Neuronal stem cell (in vitro differentiated cells): ENCODE results near the gene SERHL2. TPM values are rescaled to one million over a fixed set of nuclear protein-coding genes. Genes with fewer than 3 reads are reported as not detected.
A peak's percentile ranks its signal among the peaks of the same experiment; 100 is the strongest.

Source experiments
- DNase-seq: peaks from one replicate; pipeline ENCODE4 v3.0.0-alpha.2; 2013; ENCODE audit warnings: low spot score
- H2AFZ ChIP-seq: one replicate; pipeline ENCODE4 v1.6.1; 2013; ENCODE audit warnings: mild to moderate bottlenecking, low read length, inconsistent platforms
- H2AK5ac ChIP-seq: 2 replicates; pipeline ENCODE4 v1.6.1; 2013; ENCODE audit warnings: low read depth, mild to moderate bottlenecking, inconsistent platforms, low read length, moderate library complexity, mixed read lengths
- H2BK120ac ChIP-seq: 2 replicates; pipeline ENCODE4 v1.6.1; 2013; ENCODE audit warnings: low read depth, mild to moderate bottlenecking, inconsistent platforms, low read length, moderate library complexity, mixed read lengths
- H2BK12ac ChIP-seq: one replicate; pipeline ENCODE4 v1.6.1; 2013; ENCODE audit warnings: low read length, inconsistent platforms
- H2BK15ac ChIP-seq: 2 replicates; pipeline ENCODE4 v1.6.1; 2013; ENCODE audit warnings: mild to moderate bottlenecking, low read length, inconsistent platforms, mixed read lengths
- H2BK5ac ChIP-seq: one replicate; pipeline ENCODE4 v1.6.1; 2013; ENCODE audit warnings: inconsistent platforms, mild to moderate bottlenecking, low read length, moderate library complexity
- H3K14ac ChIP-seq: one replicate; pipeline ENCODE4 v1.6.1; 2013; ENCODE audit warnings: low read length, inconsistent platforms
- H3K18ac ChIP-seq: 2 replicates; pipeline ENCODE4 v1.6.1; 2013; ENCODE audit warnings: low read length, inconsistent platforms
- H3K23ac ChIP-seq: 2 replicates; pipeline ENCODE4 v1.6.1; 2013; ENCODE audit warnings: low read depth, mild to moderate bottlenecking, mixed read lengths, low read length, inconsistent platforms; ENCODE audit not compliant: poor library complexity
- H3K27ac ChIP-seq: replicated peaks from 3 replicates; pipeline ENCODE4 v1.5.1; 2013; ENCODE audit warnings: low read length, inconsistent platforms
- H3K27me3 ChIP-seq, 3 experiments: 2 replicates each; pipeline ENCODE4 v1.6.1; 2013; ENCODE audit warnings: low read length in 3 of 3, mild to moderate bottlenecking in 2 of 3, inconsistent platforms in 1 of 3, low read depth in 1 of 3, mixed read lengths in 1 of 3, moderate library complexity in 1 of 3; ENCODE audit not compliant: control insufficient read depth in 3 of 3, insufficient read depth in 3 of 3
- H3K36me3 ChIP-seq, 2 donors: replicated peaks in 1 of 2; 2 replicates each; pipeline ENCODE4 v1.6.1; 2013; ENCODE audit warnings: low read length in 2 of 2; ENCODE audit not compliant: control insufficient read depth in 2 of 2, insufficient read depth in 2 of 2
- H3K4ac ChIP-seq: 2 replicates; pipeline ENCODE4 v1.6.1; 2013; ENCODE audit warnings: inconsistent platforms, mild to moderate bottlenecking, low read length, moderate library complexity
- H3K4me1 ChIP-seq, 2 donors: 1 replicate in 1 of 2; 2 replicates in 1 of 2; pipeline ENCODE4 v1.6.1; 2013; ENCODE audit warnings: low read length in 2 of 2, low read depth in 1 of 2; ENCODE audit not compliant: control insufficient read depth in 2 of 2, insufficient read depth in 1 of 2
- H3K4me2 ChIP-seq: one replicate; pipeline ENCODE4 v1.6.1; 2013; ENCODE audit warnings: mild to moderate bottlenecking, low read length, inconsistent platforms; ENCODE audit not compliant: insufficient read depth, poor library complexity, severe bottlenecking
- H3K4me3 ChIP-seq, 2 donors: 2 replicates each; pipeline ENCODE4 v1.5.1; 2013; ENCODE audit warnings: low read length in 2 of 2, mild to moderate bottlenecking in 2 of 2, inconsistent platforms in 1 of 2, moderate library complexity in 1 of 2
- H3K79me1 ChIP-seq: one replicate; pipeline ENCODE4 v1.6.1; 2013; ENCODE audit warnings: low read depth, mild to moderate bottlenecking, inconsistent platforms, low read length, moderate library complexity
- H3K9ac ChIP-seq: one replicate; pipeline ENCODE4 v1.6.1; 2013; ENCODE audit warnings: mild to moderate bottlenecking, low read depth, low read length, inconsistent platforms; ENCODE audit not compliant: poor library complexity
- H3K9me3 ChIP-seq, 2 donors: replicated peaks in 1 of 2; 2 replicates each; pipeline versions ENCODE3 to v1.6.1; 2013; ENCODE audit warnings: low read length in 2 of 2, mild to moderate bottlenecking in 2 of 2, inconsistent platforms in 1 of 2, low read depth in 1 of 2, mixed read lengths in 1 of 2, moderate library complexity in 1 of 2; ENCODE audit not compliant: control insufficient read depth in 2 of 2, insufficient read depth in 1 of 2
- H4K8ac ChIP-seq: one replicate; pipeline ENCODE4 v1.6.1; 2013; ENCODE audit warnings: low read depth, mild to moderate bottlenecking, inconsistent platforms, low read length, moderate library complexity
- H4K91ac ChIP-seq: one replicate; pipeline ENCODE4 v1.6.1; 2013; ENCODE audit warnings: low read length, low read depth, mild to moderate bottlenecking, inconsistent platforms; ENCODE audit not compliant: poor library complexity
- WGBS, 2 donors: extraction: QIAGEN DNeasy Blood & Tissue Kit; methylation state at CpG; one replicate each; pipeline ENCODE4 v1.1.7; 2013; ENCODE audit warnings: missing lambda C conversion rate in 2 of 2, mixed read lengths in 1 of 2; ENCODE audit not compliant: insufficient read length in 2 of 2, insufficient replicate concordance in 1 of 2; ENCODE audit errors: extremely low coverage in 2 of 2; 5-methylcytosine and 5-hydroxymethylcytosine counted together
- small RNA-seq: library from polyadenylated mRNA; stranded (forward); fragments of <200 nt; extraction: miRNeasy Mini kit (QIAGEN cat#:217004); gene quantifications from one replicate; pipeline ENCODE3, GENCODE V24; 2013; ENCODE audit not compliant: insufficient read depth

The SERHL2 gene

GRCh38 chr22:42622061-42622710, 68.4 kb downstream of the SERHL2 start:
- no peak overlapping the region for H2BK15ac ChIP-seq
- peak overlapping the region; percentile 48 for H3K4ac ChIP-seq
- no peak overlapping the region for H3K4me3 ChIP-seq
- H2BK5ac ChIP-seq = no peak overlapping the region
- peaks cover 24 to 67% of the 10 kb centered on the region in 2 donors for H3K36me3 ChIP-seq
- no peak overlapping the region for H4K91ac ChIP-seq
- H3K4me1 ChIP-seq = peaks cover 0 to 6% of the 10 kb centered on the region in 2 donors
- H2AK5ac ChIP-seq = peak overlapping the region; percentile 79
- H2BK12ac ChIP-seq = no peak overlapping the region
- H3K79me1 ChIP-seq = peaks cover 2% of the 10 kb centered on the region
- peak overlapping the region; percentile 31 for H3K27ac ChIP-seq
- WGBS, 2 donors = no CpG with 5 or more reads among the region's 20 CpGs
- no peak overlapping the region for H4K8ac ChIP-seq
- peak overlapping the region; percentile 60 for H3K9ac ChIP-seq
- DNase-seq = no peak
- no peak overlapping the region for H3K4me2 ChIP-seq
- H3K9me3 ChIP-seq = no peaks in the 10 kb centered on the region
- no peaks in the 10 kb centered on the region for H3K27me3 ChIP-seq
- H2BK120ac ChIP-seq = no peak overlapping the region
- H3K23ac ChIP-seq = no peak overlapping the region
- no peak overlapping the region for H2AFZ ChIP-seq
- peak overlapping the region; percentile 31 for H3K14ac ChIP-seq
- H3K18ac ChIP-seq = no peak overlapping the region

GRCh38 chr22:42623301-42623751, 69.6 kb downstream of the SERHL2 start:
- Histone ChIP-seq H2BK120ac (no peak overlapping the region), H2BK12ac (no peak overlapping the region), H3K18ac (no peak overlapping the region), H3K4ac (no peak overlapping the region), H3K79me1 (peaks cover 2% of the 10 kb centered on the region), H3K14ac (no peak overlapping the region), H4K91ac (no peak overlapping the region), H3K4me3 (peak overlapping the region in 1 of 2 donors; percentile 21), H3K27ac (no peak overlapping the region), H2BK5ac (no peak overlapping the region), H2AFZ (no peak overlapping the region), H3K4me1 (peaks cover 0 to 2% of the 10 kb centered on the region in 2 donors), H3K9ac (peak overlapping the region; percentile 4), H4K8ac (no peak overlapping the region), H2BK15ac (no peak overlapping the region), H3K36me3 (peaks cover 34 to 78% of the 10 kb centered on the region in 2 donors), H3K9me3 (no peaks in the 10 kb centered on the region), H3K23ac (no peak overlapping the region), H3K27me3 (no peaks in the 10 kb centered on the region), H2AK5ac (no peak overlapping the region), H3K4me2 (no peak overlapping the region)
- no CpG with 5 or more reads among the region's 18 CpGs for WGBS, 2 donors
- no peak for DNase-seq

Small RNA genes within 50 kb of the gene (small RNA-seq; reads per million reads assigned to genes)
- gene RN7SKP80 (not detected), gene RNU6-513P (not detected)
